Inflammatory macrophage treated with lipopolysaccharide for 1 hour (primary cell): ENCODE results near the gene SLC35E1.

Source experiments
- DNase-seq, 2 donors: peaks; one replicate each; pipeline ENCODE4 v3.0.0-alpha.2; 2020 to 2022

The SLC35E1 gene

DNA sequence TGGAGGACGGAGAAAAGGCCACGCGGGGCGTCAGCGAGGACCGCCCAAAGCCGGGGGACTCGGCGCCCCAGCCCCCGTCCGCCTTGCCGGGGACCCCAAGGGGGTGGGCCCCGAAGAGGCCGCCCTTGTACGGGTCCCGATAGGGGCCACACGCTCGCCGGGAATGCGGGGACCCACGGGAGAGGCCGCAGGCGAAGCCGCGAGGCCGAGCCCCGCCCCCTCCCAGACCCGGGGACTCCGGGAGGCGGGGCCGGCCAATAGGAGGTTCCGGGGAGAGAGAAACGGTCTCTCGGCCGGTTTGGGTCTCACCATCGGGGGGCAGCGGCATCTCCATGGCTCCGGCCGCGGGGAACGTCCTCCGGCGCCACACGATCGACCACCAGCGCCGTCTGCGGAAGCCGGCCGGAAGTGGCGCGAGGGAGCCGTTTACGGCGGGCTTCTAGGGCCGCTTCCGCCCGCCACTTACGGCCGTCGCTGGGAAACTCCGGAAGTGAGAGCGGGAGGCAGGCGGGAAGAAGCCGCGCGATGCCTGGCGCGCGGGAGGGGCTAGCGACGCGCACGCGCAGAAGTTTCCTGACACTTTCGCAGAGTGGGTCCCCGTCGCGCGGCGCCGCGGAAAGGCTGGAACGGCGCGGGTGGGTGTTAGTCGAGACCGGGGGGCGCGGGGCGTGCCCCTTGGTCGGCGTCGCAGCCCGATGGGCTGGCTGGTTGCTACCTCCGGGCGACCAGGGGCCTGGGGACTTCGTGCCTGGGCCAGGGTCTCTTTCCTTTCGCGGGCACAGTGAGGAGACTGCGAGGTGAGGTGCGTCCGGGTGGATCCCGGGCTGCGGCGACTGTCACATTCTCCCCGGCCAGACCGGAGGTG, 29.9 kb downstream of the SLC35E1 start, which contains the start of gene CHERP:
Gene CHERP, minus strand, starts transcription at position 393 of the 865 bp plus-strand sequence. Its CDS starts 59 bp downstream, at position 334.
- peak; percentile 93 to 96 for DNase-seq

DNA sequence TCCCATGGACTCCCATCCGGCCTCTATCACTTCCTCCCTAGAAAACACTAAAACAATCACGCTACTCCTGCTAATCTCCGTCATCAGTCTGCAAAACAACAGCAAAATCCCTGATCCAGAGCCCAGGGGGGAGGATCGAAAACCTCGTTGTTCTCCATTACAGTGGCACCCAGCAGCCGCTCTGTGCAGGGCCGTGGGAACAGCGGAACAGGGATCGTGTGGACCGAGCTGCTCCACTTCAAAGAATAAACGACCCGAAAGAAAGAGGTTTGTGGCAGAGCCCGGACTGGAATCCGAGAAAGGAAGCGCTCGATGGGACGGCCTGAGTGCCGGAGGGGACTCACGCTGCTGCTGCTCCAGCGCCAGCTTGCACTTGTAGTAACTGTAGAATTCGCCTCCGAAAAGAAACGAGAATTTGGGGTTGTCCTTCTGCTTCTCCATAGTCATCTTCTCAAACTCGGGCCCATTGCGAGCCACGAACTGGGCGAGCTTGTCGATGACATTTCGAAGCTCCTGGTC, 30.6 kb downstream of the SLC35E1 start:
- DNase-seq: peak; percentile 3 to 8

DNA sequence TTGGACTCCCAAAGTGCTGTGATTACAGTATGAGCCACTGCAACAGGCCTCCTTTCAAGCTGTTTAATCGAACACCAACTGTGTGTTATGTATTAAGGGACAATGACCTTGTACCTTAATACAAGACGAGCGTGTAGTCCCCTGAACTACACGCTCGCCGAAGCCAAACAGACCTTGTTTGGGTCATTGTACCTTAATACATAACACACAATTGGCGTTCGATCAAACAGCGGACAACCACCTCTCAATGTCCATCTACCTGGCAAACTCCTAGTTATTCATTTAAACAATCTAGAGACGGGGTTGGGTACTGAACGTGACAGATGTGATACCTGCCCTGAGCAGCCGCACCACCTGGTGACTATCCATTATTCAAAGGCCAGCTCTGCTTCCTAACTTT, 31.3 kb downstream of the SLC35E1 start:
- no peak for DNase-seq

DNA sequence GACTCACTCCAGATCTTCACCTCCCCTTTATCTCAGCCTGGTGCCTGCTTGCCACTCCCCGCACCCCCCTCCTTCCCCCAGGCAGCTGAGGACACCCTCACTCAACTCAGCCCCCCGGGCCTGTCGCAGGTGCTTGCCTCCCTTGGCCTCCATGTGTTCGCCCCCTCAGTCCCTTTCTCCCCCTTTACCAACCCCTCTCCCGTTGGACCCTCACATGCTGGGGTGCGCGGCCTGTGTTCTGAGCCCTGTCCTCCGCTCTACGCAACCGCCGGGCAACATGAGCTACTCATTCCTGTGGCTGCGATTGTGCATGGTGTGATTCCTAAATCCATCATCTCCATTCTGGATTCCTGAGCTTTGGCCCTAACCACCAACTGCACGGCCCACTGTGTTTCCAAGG, 35.1 kb downstream of the SLC35E1 start:
- no peak for DNase-seq

DNA sequence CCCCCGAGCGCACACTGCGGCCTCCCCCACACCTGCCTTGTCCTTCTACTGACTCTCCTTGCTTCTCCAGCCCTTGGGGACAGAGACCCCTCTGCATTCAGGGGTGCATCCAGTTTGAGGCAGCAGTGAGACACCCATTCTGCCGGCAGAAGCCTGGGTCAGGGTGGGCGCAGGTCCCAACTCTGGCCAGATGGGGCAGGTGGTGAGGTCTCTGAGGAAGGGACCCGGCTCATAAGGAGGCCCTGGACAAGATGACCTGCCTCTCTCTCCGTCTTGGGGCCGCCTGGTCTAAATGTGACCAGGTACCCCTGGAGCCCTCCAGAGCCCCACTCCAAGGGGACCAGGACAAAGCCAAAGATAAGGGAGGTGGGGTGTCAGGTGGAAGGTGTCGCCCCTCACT, 36.1 kb downstream of the SLC35E1 start:
- no peak for DNase-seq

DNA sequence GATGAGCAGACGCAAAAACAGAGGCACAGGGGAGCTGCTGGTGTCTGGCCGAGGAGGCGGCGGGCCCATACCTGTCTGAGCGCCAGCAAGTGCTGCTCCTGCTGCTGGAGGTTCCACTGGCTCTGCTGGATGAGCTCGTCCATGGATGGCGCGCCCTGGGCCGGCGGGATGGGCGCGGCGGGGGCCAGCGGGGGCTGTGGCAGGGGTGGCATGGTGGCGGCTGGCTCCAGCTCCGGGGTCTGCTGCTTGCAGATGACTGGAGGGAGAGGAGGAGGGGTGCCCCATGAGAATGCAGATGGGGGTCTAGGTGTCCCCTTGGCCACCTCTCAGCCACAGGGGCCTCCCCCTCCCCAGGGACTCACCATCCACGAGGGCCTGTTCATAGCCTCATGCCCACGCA, 36.8 kb downstream of the SLC35E1 start:
- DNase-seq: no peak

DNA sequence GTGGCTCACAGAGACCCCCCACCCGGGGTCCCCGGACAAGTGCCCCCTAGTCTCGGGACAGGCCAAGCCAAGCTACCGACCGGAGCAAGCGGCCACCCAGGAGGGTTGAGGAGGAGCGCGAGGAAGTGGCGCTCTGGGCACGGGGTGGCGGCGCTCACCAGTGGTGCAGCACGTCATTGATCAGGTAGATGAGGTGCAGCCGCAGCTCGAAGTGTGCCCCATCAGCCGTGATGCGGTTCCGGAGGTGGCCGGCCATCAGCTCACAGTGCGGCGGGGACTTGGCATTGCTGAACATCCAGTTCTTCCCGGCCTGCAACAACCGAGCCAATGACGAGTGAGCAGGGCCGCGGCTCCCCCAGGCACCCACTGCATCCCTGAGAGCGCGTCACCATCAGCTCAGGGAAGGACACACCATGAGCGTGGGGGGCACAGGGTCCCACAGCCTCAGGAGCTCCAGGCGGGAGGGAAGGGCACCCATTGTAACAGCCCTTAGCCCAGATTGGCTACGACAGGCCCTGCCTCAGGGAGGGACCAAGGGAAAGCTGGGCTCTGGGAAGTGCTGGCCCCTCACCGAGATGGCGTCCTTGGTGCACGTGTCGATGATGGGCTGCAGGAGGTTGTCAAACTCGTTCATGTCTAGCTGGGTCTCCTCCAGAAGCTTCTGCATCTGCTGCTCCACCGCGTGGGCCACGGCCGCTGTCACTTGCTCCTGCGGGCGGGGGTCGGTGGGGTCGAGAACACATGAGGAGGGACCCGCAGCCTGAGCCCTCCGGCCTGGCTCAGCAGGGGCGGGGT, 39.6 kb downstream of the SLC35E1 start:
- DNase-seq: no peak

DNA sequence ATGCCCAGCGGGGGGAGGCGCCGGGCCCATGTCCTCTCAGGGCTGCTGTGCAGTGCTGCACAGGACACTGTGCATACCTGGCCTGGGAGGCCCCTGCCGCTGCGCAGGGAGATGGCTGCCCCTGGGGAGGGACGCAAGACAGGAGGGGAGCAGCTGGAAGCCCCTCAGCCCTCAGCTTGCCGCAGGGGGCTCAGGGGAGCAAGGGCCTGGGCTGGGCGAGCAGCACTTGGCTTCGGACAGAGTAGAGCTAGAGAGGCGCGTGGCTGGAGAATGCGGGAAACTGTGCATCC, 40.9 kb downstream of the SLC35E1 start:
- no peak for DNase-seq

DNA sequence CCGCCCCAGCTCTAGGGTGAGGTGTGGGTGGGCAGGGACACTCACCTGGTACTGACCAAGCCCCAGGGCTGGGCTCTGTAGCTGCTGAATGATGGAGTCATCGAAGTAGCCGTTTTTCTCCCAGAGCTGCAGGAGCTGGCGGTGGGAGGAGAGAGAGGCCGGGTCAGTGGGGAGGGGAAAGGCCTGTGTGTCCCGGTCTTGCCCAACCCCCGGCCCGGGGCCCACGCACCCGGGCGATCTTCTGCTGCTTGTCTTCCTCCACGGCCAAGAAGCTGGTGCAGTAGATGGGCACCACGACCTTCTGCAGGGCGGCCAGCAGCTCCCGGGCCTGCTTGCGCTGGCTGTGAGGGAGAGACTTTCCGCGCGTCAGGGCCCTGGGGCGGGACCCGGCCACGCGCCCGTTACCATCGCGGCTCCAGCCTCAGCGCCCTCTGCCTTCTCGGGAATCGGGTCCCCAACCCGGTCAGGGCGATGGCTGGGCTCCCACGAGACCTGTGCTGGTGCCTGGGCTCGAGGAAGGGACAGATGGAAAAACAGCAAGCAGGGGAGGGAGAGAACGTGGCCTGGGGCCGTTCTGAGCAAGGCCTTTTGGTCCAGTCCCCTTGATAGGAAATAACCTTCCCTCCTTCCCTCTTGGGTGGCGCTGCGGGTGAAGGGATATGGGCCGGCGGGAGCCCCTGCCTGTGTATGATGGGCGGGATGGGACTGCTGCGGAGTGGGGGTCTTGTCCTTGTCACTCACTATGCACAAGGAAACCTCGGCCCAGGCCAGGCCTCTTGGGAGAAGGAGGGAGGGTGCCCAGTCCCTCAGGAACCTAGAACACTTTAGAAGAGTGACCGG, 41.5 kb downstream of the SLC35E1 start:
- DNase-seq: no peak

DNA sequence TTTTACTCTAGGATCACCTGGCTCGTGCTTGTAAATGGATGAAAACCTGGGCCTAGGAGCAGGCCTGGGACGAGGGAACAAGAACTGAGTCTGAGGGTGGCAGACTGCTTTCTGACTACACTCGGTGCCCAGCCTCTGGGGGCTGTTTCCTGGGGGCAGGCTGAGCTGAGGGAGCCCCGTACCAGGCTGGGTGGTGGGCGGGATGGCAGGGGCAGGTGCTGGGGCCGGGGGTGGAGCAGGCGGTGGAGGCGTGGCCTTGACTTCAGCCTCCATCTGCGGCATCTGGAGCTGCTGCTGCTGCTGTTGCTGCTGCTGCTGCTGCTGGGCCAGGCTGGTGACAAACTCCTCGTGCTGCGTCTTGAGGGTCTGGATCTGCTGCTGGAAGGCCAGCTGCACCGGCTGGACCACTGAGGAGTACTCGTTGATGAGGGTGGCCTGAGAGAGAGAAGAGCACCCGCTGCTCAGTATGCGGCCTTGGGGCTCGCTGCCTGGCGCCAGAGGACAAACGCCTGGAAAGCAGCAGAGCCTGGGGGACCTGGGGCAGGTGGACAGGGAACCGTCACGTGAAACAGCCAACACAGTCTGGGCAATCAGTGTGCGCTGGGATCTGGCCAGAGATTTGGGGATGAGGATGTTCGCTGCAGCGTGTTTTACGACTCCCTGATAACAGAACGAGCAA, 42.6 kb downstream of the SLC35E1 start:
- no peak for DNase-seq

DNA sequence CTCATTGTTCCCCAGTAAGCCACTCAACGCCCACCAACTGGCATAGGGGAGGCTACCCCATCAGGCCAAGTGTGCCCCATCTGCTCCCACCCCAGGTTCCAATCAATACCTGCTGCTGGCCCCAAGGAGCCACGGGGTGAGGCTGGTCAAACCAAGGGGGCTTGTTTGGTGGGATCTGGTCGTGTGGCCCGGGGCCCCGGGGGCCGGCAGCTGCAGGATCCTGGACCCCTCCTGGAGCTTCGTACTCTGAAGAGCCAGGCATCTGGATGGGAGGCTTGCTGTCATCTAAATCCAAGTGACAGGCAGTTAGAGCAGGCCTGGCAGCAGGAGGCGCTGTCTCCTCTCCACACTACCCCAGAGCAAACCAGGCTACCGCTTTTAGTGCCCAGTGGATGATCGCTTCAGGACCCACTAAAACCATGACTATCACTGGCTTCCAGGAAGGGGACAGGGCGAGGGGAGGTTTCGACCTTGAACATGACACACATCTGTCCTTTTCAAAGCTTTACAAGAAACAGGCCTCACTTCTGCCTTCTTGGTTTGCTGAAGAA, 44.2 kb downstream of the SLC35E1 start:
- DNase-seq: peak in 1 of 2 donors; percentile 9

DNA sequence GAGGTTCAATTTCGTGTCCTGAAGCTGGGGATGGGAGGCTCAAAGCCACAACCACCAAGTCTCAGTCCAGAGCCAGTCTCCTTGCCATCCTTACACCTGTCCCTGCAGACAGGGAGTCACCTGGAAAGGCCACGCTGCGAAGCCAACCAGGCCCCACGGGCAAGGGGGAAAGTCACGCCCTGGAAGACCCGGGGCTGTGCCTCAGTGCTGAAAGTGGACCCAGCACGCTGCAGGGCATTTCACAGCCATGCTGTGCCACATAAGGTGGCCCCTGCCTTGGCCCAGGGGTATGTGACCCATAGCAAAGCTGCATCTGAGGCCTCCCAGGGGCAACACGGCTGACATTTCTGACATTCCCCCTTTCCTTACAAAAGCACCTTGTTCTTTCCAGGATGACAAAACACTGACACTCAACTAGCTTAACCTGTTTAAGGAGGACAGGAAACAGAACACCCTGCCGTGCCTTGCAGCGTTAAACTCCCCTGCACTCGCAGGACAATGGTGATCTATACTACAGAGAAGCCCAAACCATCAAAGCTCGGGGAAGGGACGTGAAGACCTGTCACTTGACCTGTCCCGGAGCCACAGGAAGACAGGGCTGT, 44.8 kb downstream of the SLC35E1 start:
- no peak for DNase-seq

DNA sequence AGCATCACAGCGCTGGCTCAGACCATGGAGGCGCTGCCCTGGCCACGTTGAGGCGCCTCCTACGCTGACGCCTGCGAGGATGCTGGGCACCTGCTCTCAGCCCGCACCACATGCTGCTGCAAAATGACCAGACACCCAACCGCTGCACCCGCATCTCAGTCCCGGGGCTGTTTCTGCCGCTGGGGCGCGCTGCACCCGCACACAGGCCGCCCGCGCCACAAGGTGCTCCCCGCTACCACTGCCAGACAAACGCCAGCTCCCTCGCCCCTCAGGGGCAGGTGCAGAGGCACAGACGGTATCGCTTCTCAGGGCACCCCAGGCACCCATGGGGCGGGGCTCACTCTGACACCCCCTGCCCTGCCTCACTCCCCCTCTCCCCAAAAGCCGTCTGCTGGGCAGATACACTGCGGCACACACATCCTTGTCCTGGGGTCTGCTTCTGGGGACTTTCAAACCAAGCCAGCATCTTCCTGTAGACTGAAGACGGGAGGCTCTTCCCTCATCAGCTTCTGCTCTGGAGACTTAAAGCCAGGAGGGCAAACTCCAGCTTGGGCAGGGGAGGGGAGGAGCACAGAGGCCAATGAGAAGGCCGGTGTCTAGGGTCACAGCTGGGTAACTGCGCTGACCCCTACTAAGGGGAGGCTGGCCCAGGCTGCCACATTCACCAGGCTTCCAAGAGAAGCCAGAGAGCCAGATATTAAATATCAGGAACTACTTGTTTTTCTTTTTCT, 46.3 kb downstream of the SLC35E1 start:
- DNase-seq: no peak

DNA sequence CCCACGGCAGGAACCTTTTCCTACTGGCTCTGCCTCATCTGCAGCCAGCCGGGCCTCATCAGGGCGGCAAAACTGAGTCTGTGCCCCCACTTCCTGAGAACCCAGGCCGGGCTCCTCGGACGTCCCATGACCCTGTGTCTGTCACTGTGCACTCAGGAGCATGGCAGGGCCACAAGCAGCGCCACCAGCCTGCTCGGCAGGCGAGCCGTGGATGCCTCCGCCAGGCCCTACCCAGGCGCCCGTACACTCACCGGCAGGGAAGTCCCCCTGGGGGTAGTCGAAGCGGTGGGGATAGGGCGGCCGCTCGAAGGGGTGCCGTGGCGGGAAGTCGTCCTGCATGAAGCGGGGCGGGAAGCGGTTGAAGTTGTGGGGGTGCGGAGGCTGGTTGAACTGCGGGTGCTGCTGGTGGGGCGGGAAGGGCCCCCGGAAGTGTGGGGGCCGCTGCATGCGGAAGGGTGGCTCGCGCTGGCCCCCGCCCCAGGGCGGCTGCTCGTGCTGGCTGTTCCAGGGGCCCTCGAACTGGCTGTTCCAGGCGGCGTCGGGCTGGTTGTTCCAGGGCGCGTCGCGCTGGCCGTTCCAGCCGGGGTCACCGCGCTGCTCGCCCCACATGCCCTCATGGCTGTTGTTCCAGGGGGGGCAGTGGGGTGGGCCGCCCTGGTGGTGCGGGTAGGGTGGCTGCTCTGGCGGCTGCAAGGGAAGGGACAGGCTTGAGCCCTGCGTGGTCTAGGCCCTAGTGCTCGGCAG, 47.1 kb downstream of the SLC35E1 start:
- no peak for DNase-seq

DNA sequence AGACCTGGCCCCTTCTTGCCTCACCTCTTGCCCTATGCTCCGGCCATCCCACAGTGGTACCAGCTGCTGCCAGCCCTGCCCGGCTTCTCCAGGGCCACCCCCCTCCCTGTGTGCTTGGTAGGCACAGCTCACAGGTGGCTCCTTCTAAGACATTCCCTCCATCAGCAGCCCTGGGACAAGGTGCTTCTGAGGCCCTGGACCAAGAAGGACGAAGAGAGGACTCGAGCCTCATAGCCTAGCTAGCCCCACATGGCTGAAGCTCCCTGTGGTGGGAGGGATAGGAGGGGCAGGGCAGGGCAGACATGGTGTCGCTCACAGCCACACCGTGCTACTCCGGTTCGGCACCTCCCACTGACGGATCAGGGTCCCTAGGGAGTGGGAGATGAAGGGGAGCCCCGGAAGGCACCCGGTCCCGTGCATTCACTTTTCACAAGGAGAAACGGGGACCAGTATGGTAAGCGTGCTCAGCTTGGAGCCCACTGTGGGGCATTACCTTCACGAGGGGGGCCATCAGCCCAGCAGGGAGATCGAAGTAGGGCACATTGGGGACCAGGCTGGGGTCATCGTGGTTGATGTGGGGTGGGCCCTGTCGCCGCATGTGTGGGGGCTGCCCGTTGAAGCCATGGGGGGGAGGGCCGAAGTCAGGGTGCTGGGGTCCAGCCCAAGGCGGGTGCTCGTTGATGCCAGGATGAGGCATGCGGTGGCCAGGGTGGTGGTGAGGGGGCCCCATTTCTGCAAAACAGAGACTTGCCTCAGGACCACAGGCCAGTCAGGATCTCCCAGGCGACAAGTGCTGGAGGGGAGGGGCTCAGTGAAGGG, 49.4 kb downstream of the SLC35E1 start:
- no peak for DNase-seq

DNA sequence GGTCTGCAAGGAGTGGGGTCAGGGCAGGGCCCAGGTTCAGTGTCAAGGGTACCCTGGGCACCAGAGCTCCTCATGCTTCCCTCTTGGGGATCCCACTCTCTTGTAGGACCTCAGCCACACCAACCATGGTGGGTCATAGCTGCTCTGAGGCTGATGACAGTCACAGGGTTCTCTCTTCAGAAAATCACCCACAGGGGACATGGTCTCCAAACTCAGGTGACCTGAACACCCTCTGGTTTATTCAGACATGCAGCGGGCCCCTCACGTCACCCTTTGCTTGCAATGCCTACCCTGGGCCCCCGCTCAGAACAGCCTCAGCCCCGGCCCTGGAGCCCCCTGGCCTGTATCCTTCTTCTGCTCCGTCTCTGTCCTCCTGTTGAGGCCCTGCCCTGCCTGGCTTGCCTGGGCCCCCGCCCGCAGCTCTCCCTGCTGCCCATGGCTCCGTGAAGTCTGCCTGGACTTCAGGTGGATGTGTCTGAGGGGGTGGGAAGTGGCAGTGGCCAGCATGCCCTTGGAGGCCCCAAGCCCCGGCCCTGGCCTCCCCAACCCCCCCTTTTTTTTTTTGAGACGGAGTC, 50.4 kb downstream of the SLC35E1 start:
- DNase-seq: no peak

DNA sequence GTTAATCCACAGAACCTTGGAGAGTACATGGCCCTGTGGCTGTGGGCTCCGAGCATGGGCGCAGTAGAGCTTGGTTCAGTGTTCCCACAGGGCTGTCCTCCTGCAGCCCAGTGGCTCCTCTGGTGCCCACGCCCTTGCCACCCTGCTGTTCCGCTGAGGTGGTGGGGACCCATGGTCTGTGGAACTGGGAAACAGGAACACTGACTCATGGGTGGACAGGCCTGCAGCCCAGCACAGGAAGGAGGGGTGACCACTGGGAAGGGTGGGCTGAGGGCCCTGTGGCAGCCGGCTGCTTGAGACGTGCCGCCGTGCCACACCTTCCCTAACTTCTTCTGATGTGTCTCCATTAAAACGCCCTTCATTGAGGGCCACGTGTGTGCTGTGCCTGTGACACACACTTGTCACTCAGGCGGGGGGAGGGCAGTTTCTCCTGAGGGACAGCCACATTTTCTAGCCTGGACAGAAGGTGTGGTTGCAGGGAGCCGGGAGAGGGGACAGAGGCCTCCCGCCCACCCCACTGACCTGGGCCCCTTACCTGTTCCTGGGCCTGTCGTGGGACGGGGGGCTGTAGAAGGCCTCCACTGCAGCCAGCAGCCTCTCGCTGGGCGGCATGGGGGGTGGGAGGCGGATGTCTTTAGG, 51.1 kb downstream of the SLC35E1 start:
- no peak for DNase-seq
